Skeletal muscle tissue (tissue), 4 donors: ENCODE results near the gene TMSB4X. TPM values are rescaled to one million over a fixed set of nuclear protein-coding genes. Genes with fewer than 3 reads are reported as not detected.
"Not testable (repeated sequence)": the region's sequence is repeated elsewhere in the genome, so short reads cannot be mapped to it uniquely, and the experiment has no call there.

Source experiments
- H3K27ac ChIP-seq: one replicate; pipeline ENCODE4 v1.7.0; 2013; ENCODE audit warnings: mild to moderate bottlenecking, low read depth, low read length, inconsistent platforms
- H3K27me3 ChIP-seq, 3 donors: one replicate each; pipeline ENCODE4 v1.7.0; 2013; ENCODE audit warnings: low read length in 3 of 3; ENCODE audit not compliant: control insufficient read depth in 3 of 3, insufficient read depth in 3 of 3
- H3K36me3 ChIP-seq, 3 donors: one replicate each; pipeline ENCODE4 v1.7.0; 2013; ENCODE audit warnings: low read length in 3 of 3; ENCODE audit not compliant: control insufficient read depth in 3 of 3, insufficient read depth in 3 of 3
- H3K4me1 ChIP-seq, 3 donors: one replicate each; pipeline ENCODE4 v1.7.0; 2013; ENCODE audit warnings: low read length in 3 of 3, mild to moderate bottlenecking in 3 of 3; ENCODE audit not compliant: control insufficient read depth in 3 of 3, insufficient read depth in 3 of 3
- H3K4me3 ChIP-seq, 3 donors: one replicate each; pipeline ENCODE4 v1.7.0; 2013; ENCODE audit warnings: low read length in 3 of 3
- H3K9ac ChIP-seq, 3 donors: one replicate each; pipeline ENCODE4 v1.7.0; 2013; ENCODE audit warnings: low read length in 3 of 3, mild to moderate bottlenecking in 3 of 3, moderate library complexity in 2 of 3, low read depth in 1 of 3
- H3K9me3 ChIP-seq, 3 donors: one replicate each; pipeline ENCODE4 v1.7.0; 2013; ENCODE audit warnings: low read length in 3 of 3; ENCODE audit not compliant: control insufficient read depth in 3 of 3
- total RNA-seq: library from RNA; depleted of rRNA; stranded (reverse); fragments of >200 nt; gene quantifications from one replicate; pipeline ENCODE4 v1.2.3, GENCODE V29; 2014
- donor health status: Osteomylitis.

Gene TMSB4X
- total RNA-seq: 1,543 TPM

DNA sequence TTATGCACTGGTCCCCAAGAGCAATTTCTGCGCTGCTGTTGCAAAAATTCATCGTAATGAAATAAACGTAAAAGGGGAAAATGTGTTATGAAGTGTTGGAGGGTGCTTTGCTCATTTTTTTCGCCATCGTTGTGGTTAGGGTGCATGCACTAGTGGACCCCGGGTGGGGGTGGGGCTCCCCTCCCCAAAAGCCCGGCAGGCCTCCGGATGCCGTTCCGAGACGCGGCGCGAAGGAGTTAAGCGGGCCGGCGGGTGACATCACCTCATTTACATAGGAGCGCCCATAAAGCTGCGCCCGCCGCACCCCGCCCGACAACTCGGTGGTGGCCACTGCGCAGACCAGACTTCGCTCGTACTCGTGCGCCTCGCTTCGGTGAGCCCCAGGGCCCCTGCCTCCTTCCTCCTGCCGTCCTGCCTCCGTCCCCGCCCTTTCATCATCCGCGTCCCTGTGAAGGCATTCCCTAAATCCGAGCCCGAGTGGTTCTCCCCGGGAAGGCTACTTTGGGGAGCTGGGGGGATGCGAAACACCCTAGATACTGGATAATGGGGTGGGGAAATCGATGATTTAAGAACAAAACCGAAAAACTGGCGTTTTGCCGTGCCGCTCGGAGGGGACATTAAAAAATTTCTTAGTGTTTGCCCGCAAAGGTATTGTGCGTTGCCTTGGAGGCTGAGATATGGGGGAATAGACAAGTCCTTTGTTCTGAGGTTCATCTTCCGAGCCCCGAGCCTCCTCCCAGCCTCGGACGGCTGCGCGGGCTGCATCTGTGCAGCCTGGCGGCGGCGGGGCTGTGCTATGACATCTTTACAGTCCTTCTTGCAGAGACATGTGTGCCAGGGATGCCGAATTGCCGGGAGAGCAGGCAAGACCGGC lies at the start of gene TMSB4X:
TSS of gene TMSB4X (plus strand) at position 315 of the 874 bp plus-strand sequence.
- Histone ChIP-seq H3K4me1 (peaks cover 0 to 9% (median 0%) of the 10 kb centered on the region in 3 donors), H3K9ac (peak within 1 kb of the TSS; percentile 75 to 89 (median 85)), H3K27me3 (peaks cover 0 to 4% (median 0%) of the 10 kb centered on the region in 3 donors), H3K36me3 (no peaks in the 10 kb centered on the region), H3K9me3 (no peaks in the 10 kb centered on the region), H3K27ac (peak within 1 kb of the TSS; percentile 90), H3K4me3 (peak within 1 kb of the TSS; percentile 73 to 77 (median 74))

DNA sequence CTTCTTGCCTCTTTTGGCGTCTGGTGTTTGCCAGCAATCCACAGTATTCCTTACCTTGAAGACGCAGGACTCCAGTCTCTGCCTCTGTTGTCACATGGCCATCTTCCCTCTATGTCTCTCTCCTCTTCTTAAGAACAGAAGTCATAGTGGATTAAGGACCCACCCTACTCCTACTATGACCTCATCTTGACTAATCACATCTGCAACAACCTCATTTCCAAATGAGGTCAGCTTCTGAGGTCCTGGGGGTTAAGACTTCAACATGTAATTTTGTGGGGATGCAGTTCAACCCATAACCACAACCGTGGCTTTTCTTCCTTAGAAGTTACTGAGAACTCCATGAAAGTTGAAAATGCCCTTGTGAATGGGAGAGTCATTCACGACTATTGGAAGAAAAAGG lies 45.2 kb upstream of the TMSB4X start:
- Histone ChIP-seq H3K36me3 (no peaks in the 10 kb centered on the region), H3K4me1 (no peaks in the 10 kb centered on the region), H3K9me3 (peaks cover 0 to 2% (median 0%) of the 10 kb centered on the region in 3 donors), H3K27me3 (no peaks in the 10 kb centered on the region), H3K27ac (no peak overlapping the region), H3K9ac (no peak overlapping the region), H3K4me3 (no peak overlapping the region)

DNA sequence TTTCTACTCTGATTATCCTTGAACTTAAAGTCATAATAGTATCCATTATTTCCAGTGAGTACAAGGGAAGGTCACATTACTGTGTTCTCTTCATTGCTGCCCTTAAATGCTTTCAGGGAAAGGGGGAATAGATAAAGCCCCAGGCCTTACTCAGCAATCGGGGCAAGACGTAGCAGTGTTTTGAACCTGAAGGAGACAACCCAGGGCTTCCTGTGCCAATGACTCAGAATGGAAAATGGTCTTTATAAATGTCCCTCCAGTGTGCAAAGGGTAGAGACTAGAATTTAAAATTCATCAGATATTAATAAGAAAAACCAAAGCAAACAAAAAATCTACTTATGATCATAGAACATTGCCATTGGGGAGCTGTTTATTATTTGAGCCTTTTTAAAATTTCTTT lies 44.8 kb upstream of the TMSB4X start:
- no peak overlapping the region for H3K4me3 ChIP-seq
- no peak overlapping the region for H3K27ac ChIP-seq
- H3K9me3 ChIP-seq: peaks cover 0 to 2% (median 0%) of the 10 kb centered on the region in 3 donors
- H3K4me1 ChIP-seq: no peaks in the 10 kb centered on the region
- no peaks in the 10 kb centered on the region for H3K27me3 ChIP-seq
- no peak overlapping the region for H3K9ac ChIP-seq
- no peaks in the 10 kb centered on the region for H3K36me3 ChIP-seq

DNA sequence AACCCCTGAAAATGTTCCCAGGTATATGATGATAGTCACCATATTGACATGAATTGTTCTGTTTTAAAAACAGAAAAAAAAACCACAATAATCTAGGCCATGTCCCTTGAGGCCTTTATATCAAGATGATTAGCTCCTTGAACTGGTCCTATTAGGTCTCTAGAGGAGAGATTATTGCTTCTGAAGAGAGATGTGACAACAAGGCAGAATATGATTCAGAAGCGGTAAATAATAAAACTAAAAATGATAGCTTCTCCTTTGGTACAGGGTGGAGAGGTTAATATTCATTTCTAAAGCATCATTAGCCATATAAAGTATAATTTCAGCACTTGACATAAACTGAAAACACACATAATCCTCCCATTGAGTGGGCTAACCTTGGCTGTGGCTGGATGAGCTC lies 42.7 kb upstream of the TMSB4X start:
- Histone ChIP-seq H3K4me1 (no peaks in the 10 kb centered on the region), H3K27me3 (no peaks in the 10 kb centered on the region)

DNA sequence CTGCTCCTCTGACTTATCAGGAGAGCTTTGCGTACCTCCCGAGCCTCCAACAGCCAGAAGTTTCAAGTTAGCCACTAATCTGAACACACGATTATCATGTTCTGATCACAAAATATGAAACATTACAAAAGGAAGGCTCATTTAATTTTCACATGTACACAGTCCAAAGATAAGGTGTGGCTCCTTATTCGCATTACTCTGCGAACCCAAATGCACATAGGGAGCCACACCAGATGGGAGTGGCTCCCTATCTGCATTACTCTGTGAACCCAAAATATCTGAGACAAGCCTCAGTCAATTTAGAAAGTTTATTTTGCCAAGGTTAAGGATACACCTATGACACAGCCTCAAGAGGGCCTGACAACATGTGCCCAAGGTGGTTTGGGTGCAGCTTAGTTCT lies 40.1 kb upstream of the TMSB4X start:
- Histone ChIP-seq H3K4me1 (no peaks in the 10 kb centered on the region), H3K27me3 (no peaks in the 10 kb centered on the region), H3K9me3 (peaks cover 0 to 2% (median 0%) of the 10 kb centered on the region in 3 donors), H3K36me3 (no peaks in the 10 kb centered on the region), H3K9ac (no peak overlapping the region), H3K4me3 (no peak overlapping the region), H3K27ac (no peak overlapping the region)

More for the DNA sequence above, 42.7 kb upstream of the TMSB4X start:
- no peaks in the 10 kb centered on the region for H3K36me3 ChIP-seq
- H3K9me3 ChIP-seq: peaks cover 0 to 2% (median 0%) of the 10 kb centered on the region in 3 donors
- H3K27ac ChIP-seq: no peak overlapping the region
- H3K9ac ChIP-seq: no peak overlapping the region
- no peak overlapping the region for H3K4me3 ChIP-seq

DNA sequence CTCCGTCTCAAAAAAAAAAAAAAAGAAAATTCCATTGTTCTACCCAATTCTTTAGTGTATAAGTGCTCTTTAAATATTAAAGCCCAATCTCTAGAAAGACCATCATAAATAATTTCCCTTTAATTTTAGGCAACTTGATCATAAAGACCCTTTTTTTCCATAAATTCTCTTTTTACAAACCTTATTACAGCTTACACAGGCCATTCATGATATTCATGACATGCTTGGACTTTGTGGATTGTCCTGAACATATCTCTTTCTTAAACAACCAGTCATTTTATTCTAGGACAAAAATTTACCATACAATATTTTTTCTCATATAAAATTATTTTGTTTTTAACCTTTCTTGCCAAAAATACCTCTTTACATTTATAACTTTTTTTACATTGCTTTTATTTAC lies 38.0 kb upstream of the TMSB4X start:
- Histone ChIP-seq H3K9ac (no peak overlapping the region), H3K27me3 (no peaks in the 10 kb centered on the region), H3K9me3 (peaks cover 0 to 2% (median 0%) of the 10 kb centered on the region in 3 donors), H3K4me1 (no peaks in the 10 kb centered on the region), H3K27ac (no peak overlapping the region), H3K36me3 (no peaks in the 10 kb centered on the region), H3K4me3 (no peak overlapping the region)

DNA sequence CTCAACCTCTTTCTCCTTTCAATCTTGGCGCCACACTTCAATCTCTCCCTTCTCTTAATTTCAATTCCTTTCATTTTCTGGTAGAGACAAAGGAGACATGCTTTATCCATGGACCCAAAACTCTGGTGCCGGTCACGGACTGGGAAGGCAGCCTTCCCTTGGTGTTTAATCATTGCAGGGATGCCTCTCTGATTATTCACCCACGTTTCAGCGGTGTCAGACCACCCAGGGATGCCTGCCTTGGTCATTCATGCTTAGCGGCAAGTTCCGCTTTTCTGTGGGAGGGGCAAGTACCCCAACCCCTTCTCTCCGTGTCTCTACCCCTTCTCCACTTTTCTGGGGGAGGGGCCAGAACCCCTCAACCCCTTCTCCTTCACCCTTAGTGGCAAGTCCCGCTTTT lies 34.4 kb upstream of the TMSB4X start:
- not testable (repeated sequence) for H3K27me3 ChIP-seq, H3K9ac ChIP-seq, H3K9me3 ChIP-seq

DNA sequence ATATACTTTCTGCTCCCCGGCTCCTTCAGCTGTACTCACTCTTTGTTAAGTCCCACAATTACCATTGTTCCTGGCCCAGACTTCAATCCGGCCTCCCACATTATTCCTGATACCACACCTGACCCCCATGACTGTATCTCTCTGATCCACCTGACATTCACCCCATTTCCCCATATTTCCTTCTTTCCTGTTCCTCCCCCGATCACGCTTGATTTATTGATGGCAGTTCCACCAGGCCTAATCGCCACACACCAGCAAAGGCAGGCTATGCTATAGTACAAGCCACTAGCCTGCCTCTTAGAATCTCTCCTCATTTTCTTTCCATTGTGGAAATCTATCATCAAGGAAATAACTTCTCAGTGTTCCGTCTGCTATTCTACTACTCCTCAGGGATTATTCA lies 31.3 kb upstream of the TMSB4X start:
- H3K4me1 ChIP-seq, H3K9ac ChIP-seq, H3K27me3 ChIP-seq, H3K4me3 ChIP-seq, H3K36me3 ChIP-seq, H3K27ac ChIP-seq, H3K9me3 ChIP-seq: not testable (repeated sequence)

More for the DNA sequence above, 34.4 kb upstream of the TMSB4X start:
- H3K36me3 ChIP-seq, H3K4me3 ChIP-seq, H3K27ac ChIP-seq, H3K4me1 ChIP-seq: not testable (repeated sequence)

DNA sequence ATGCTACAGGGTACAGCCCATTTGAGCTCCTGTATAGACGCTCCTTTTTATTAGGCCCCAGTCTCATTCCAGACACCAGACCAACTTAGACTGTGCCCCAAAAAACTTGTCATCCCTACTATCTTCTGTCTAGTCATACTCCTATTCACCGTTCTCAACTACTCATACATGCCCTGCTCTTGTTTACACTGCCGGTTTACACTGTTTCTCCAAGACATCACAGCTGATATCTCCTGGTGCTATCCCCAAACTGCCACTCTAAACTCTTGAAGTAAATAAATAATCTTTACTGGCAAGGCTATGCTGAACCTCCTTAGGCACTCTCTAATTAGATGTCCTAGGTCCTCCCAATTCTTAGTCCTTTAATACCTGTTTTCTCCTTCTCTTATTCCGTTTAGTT lies 30.5 kb upstream of the TMSB4X start:
- not testable (repeated sequence) for H3K9ac ChIP-seq, H3K4me1 ChIP-seq, H3K36me3 ChIP-seq, H3K9me3 ChIP-seq, H3K27ac ChIP-seq, H3K27me3 ChIP-seq, H3K4me3 ChIP-seq

DNA sequence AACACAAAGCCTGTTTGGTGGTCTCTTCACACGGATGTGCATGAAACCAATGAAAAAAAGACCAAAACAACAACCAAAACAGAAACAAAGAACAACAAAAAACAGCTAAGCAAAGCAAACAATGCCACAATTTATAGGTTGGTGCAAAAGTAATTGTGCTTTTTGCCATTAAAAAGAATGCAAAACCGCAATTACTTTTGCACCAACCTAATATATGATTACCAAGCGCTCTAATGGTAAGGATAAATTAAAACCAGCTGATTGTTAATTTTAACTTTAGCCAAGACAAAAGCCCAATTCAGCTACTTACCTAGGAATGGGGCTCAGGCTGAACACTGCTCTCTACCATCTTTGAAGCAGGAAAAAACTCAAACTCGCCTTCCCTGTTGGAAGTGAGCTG lies 29.4 kb upstream of the TMSB4X start:
- H3K27ac ChIP-seq: no peak overlapping the region

More for the DNA sequence above, 29.4 kb upstream of the TMSB4X start:
- Histone ChIP-seq H3K4me3 (no peak overlapping the region), H3K4me1 (peaks cover 6 to 11% (median 6%) of the 10 kb centered on the region in 3 donors), H3K27me3 (no peaks in the 10 kb centered on the region), H3K36me3 (no peaks in the 10 kb centered on the region), H3K9ac (no peak overlapping the region), H3K9me3 (no peaks in the 10 kb centered on the region)
